DMS 273 (cell line): ENCODE results near the gene CCR3.

Experiments used
- DNase-seq: peaks from one replicate; lab custom pipeline; 2025; ENCODE audit not compliant: unreplicated experiment; lab: John Stamatoyannopoulos, UW

CCR3 gene

GRCh38 chr3:46293991-46294833 lies 52.0 kb downstream of the CCR3 start:
- DNase-seq: no peak

GRCh38 chr3:46296826-46297225 lies 54.6 kb downstream of the CCR3 start:
- DNase-seq: peak; percentile 33

DNA sequence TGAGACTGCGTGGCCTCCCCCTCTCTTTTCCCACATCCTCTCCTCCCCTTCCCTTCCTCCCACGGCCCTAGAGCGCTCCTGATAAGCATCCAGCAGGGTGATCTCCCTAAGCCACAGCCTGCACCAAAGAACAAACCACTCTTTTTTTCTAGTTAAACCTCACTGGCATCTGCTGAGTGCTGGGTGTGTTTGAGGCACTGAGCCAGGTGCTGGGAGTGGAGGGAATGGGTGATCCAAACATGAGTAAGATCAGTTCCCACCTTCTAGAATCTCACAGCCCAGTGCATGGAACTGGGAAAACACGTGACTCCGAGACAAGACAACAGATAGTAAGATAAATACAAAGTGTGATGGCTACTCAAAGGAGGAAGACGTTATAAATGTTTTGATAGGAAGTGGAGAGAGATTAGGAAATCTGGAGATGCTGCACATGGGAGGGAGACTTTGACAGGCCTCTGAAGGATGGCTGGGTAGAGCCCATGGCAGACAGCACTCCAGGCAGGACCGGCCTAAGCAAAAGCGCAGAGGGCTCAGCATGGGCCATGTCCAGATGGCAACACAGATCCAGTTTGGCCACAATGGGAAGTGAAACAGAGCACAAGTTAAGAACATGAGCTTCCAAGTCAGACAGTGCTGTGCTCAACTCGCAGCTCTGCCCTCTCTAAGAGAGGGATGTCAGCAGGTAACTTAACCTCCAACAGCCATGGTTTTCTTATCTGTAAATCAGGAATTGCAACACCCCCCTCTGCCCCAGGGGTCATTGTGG lies 55.6 kb downstream of the CCR3 start:
- DNase-seq: peak; percentile 2

DNA sequence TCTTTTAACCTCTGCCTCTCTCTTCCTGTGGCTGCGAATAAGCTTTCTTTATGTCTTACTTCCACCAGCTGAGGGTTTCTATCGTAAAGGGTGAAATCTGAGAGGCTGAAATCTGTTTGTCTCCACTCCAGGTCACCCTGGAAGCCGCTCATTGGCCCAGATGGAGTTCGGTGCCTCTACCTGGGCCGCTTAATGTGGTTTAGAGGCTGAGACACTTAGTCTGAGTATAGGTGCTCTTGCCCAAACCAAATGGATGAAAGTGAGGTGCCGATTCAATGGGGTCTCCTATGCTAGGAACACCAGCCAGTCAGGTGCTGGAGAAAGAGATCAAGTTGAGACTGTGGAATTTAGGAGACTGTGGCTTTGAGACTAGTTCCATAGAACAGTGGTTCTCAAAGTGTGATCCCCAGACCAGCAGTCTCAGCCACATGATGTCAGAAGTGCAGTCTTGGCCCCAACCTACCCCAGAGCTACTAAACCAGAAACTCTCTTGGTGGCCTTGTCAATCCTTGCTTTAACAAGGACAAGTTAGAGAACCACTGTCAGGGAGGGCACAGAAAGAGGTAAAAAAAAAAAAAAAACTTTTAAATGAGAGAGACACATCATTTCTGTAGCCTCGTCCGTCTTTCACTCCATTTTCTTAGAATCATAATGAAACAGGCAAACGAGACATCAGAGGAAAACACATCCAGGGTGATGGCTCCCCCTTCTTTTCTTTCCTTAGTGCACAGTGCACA lies 56.8 kb downstream of the CCR3 start:
- no peak for DNase-seq

GRCh38 chr3:46299608-46300460 lies 57.6 kb downstream of the CCR3 start:
- DNase-seq: no peak

DNA sequence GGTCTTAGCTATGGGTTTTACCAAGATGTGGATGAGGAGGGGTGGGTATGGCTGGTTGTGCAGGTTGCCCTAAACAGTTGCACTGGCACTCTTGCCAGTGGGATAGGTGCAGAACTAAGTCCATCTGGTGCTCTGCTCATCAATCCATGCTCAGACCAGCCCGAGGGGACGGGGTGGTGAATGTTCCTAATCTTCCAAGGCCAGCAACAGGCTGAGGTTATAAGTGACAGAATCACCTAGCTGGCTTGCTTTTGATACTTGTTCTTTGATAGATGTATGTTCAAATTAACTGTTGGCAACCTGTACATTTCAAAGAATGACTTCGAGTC lies 58.2 kb downstream of the CCR3 start:
- DNase-seq: no peak

GRCh38 chr3:46301122-46301835 lies 59.0 kb downstream of the CCR3 start:
- DNase-seq: no peak

DNA sequence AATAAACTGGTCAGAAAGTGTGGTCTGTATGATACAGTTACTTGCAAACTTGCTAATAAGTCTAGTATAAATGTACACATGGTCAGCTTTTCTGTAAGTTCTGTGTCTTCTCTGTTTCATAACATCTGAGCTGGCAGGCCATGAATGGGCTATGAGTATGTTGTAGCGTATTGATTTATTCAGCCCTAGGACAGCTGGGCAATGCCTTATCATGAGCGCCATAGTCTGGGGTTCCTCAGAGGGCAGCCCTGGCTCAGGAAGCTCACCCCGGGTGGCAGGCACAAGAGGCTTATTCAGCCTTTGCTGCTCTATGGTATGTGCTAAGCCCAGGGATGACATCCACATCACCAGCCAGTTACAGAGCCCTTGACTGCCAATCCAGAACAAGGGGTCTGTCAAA lies 61.0 kb downstream of the CCR3 start:
- no peak for DNase-seq

DNA sequence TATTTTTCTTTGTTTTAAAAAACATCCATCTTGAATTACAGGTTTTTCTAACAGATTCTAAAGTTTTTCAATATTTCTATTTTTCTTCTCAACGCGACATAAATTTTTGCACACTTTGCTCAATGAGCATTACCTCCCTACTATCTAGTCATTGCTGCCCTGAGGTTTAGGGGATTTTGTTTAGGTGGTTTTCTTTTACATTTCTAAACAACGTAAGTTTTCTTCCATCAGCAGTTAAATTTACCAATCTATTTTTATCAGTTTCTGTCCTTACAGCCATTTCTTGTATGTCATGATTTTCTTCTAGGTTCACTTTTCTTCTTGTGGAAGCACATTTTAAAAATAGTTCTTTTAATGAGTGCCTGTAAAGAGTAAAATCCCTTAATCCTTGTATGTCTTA lies 62.5 kb downstream of the CCR3 start:
- DNase-seq: no peak

DNA sequence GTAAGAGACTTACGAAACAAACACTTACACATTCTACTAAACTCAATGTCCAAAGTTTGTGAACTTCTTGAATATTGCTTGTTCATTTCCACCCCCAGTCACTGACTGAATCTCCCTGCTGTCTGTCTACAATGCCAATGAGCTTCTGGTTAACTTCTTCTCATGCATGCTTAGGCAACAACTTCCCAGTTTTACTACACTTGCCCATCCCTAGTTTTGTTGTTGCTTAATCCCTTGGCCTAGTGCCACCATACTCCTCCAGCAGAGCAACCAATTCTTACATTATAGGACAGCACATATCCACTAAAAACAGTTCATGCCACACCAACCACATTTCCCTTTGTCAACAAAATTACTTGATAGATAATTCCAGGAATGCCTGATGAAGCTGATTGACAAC lies 70.7 kb downstream of the CCR3 start:
- DNase-seq: no peak

DNA sequence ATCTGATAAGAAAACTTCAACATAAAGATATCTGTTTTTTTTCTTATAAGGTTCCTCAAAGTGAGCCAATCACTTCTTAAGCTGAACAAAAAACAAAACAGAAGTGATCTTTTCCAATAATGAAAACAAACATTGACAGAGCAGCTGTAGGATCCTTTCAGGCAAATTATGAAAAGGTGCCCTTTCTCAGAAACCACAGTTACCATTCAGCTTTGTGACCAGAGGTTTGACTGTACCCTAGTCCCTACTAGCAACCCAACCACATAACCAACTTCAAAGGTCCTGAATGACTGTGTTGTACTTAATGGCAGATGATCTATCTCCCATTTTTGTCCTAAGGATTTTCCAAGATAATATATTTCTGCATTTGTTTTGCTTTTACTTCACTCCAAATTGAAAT lies 72.3 kb downstream of the CCR3 start:
- no peak for DNase-seq

DNA sequence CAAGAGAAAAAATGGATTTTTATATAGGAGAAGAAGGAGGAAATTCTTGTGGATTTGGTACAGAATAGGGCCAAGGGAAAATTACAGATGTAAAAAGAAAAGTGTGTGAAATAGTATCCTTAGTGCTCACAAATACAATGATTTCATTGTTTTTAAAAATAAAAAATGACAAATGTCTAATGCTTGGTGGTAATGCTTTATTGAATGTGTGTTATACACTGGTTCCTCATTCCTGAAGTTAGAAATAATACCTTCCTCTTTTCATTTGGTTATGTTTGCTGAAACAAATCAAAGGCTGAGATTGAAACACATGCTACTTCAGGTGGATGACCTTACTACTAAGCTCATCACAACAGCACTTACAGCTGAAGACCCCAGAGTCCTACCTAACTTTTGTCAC lies 73.9 kb downstream of the CCR3 start:
- DNase-seq: no peak
